ENCODE data around the gene LEFTY1. TPM values are rescaled to one million over a fixed set of nuclear protein-coding genes. Genes with fewer than 3 reads are reported as not detected.

The LEFTY1 gene
- total and polyA plus RNA-seq, 9 of the 15 experiments (the other 6 are each of a cell fraction or from before 2014, with no cell fraction given) = 0.07 to 0.24 (median 0.17) TPM; not detected in 5

- BruUV-seq (replicated peaks) = no TSS peak
- Histone ChIP-seq H3K79me2 (ENCODE audit: control insufficient read depth, insufficient read depth, low read length) (no peaks in the 10 kb centered on the region), H3K27ac (ENCODE audit: extremely low read depth, low read depth, low read length) (no peak overlapping the region), H3K36me3 (ENCODE audit: control insufficient read depth, insufficient read depth, low read length) (peaks cover 23% of the 10 kb centered on the region), H3K4me2 (ENCODE audit: insufficient read depth, low read length) (no peak overlapping the region), H3K9me3 (replicated peaks; ENCODE audit: control insufficient read depth, insufficient read depth, low read depth, low read length) (no peaks in the 10 kb centered on the region), H2AFZ (ENCODE audit: low read depth, low read length) (no peak overlapping the region), H3K9me1 (ENCODE audit: control insufficient read depth, insufficient read depth, low read length) (no peaks in the 10 kb centered on the region), H3K4me1 (replicated peaks in 1 of 2; ENCODE audit: control insufficient read depth in 2 of 2, insufficient read depth in 2 of 2, low read length in 2 of 2) (peaks cover 3 to 29% of the 10 kb centered on the region in 2 experiments; a peak in 4 of 5 replicates), H4K20me1 (replicated peaks; ENCODE audit: control insufficient read depth, insufficient read depth, low read length) (peaks cover 4% of the 10 kb centered on the region; the same call in 1 of the 2 replicates), H3K9ac (ENCODE audit: insufficient read depth in 1 of 2, low read depth in 2 of 2, low read length in 2 of 2) (no peak overlapping the region), H3K27me3 (ENCODE audit: control insufficient read depth in 2 of 2, insufficient read depth in 2 of 2, low read length in 2 of 2) (no peaks in the 10 kb centered on the region), H3K4me3 (no peak overlapping the region)
- POLR2A ChIA-PET = interaction anchor here (0.5 to 1.3 kb wide), 2 partner anchors 74 to 127 kb away, joined by 3 to 4 read pairs; no protein-coding TSS in a partner anchor
- no peak for DNase-seq (ENCODE audit: extremely low read depth in 1 of 4, low spot score in 3 of 4)
- TF ChIP-seq ZC3H8 (IDR thresholded peaks at IDR 0.05) = no peak
- no peak for TF ChIP-seq EGR1 (conservative IDR thresholded peaks at IDR 0.05)
- no peak for TF ChIP-seq TCF7 (IDR thresholded peaks at IDR 0.05; ENCODE audit: borderline replicate concordance)
- TF ChIP-seq CTCFL (IDR thresholded peaks at IDR 0.05; ENCODE audit: borderline replicate concordance, insufficient read depth, low read depth, low read length, poor library complexity, severe bottlenecking) = no peak
- TF ChIP-seq MYC (IDR thresholded peaks at IDR 0.05; ENCODE audit: low read depth, low read length) = no peak
- no peak for TF ChIP-seq MYC (CRISPR knock-in tag; IDR thresholded peaks at IDR 0.05; ENCODE audit: borderline replicate concordance, low read depth)
- TF ChIP-seq ZBTB33 (CRISPR knock-in tag; IDR thresholded peaks at IDR 0.05) = no peak
- TF ChIP-seq ZFPM2 (CRISPR knock-in tag; IDR thresholded peaks at IDR 0.05) = no peak
- TF ChIP-seq MTA1 (IDR thresholded peaks at IDR 0.05; ENCODE audit: borderline replicate concordance) = no peak
- TF ChIP-seq ZNF589 (CRISPR knock-in tag; IDR thresholded peaks at IDR 0.05; ENCODE audit: low read depth) = no peak
- TF ChIP-seq DEAF1 (CRISPR knock-in tag; IDR thresholded peaks at IDR 0.05) = no peak
- TF ChIP-seq GATAD2A (IDR thresholded peaks at IDR 0.05) = no peak
- no peak for TF ChIP-seq SRSF9 (IDR thresholded peaks at IDR 0.05; ENCODE audit: borderline replicate concordance, low read depth, low read length)
- no peak for ATAC-seq
- in situ Hi-C loops (cut with MboI) (loop anchor here (10.0 kb wide), 1 partner anchor 369 kb away; no protein-coding TSS in a partner anchor), intact Hi-C loops (cut with micrococcal nuclease) (loop anchor here (10.0 kb wide), 2 partner anchors 131 to 189 kb away; partner anchors contain the start of gene ENAH)
- WGBS (ENCODE audit: insufficient coverage, low coverage, missing lambda C conversion rate) = 34% methylated on average over 6 of the region's 6 CpGs
- CTCF ChIA-PET (ENCODE audit: low intra/inter-chr PET ratio) = no interaction called here
- FAIRE-seq = no peak
Observed at GRCh38 chr1:225843426-225843795, 45.5 kb downstream of the LEFTY1 start.

All from K562 (cell line).